Stimulated activated CD4-positive, alpha-beta T cell treated with anti-CD3 and anti-CD28 coated beads, Interleukin-2, amount 100 ng/mL, for 24 hours (primary cell): ENCODE measurements around the gene COQ2.
"Not testable (repeated sequence)": the region's sequence is repeated elsewhere in the genome, so short reads cannot be mapped to it uniquely, and the experiment has no call there.

ENCODE experiments used
- DNase-seq, 2 donors: peaks; one replicate each; pipeline ENCODE4 v3.0.0-alpha.2; 2020

The COQ2 gene

GRCh38 chr4:83282049-83282535, 2.5 kb downstream of the COQ2 start:
- peak; percentile 42 to 70 for DNase-seq

- no peak for DNase-seq
Observed at GRCh38 chr4:83281307-83281706, 3.3 kb downstream of the COQ2 start.

DNA sequence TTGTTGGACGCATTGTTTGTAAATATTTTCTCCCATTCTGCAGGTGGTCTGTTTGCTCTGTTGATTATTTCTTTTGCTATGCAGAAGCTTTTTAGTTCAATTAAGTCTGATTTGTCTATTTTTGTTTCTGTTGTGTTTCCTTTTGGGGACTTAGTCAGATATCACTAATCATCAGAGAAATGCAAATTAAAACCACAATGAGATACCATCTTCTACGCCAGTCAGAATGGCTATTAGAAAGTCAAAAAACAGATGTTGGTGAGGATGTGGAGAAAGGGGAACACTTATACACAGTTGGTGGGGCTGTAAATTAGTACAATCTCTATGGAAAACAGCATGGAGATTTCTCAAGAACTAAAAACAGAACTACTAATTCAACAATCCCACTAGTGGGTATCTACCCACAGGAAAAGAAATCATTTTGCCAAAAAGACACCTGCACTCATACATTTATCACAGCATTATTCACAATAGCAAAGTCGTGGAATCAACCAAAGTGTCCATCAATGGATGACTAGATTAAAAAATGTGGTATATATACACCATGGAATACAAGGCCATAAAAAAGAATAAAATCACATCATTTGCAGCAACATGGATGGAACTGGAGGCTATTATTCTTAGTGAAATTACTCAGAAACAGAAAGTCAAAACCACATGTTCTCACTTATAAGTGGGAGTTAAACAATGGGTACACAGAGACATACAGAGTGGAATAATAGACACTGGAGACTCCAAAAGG, 8.1 kb downstream of the COQ2 start:
- DNase-seq, result no peak

DNA sequence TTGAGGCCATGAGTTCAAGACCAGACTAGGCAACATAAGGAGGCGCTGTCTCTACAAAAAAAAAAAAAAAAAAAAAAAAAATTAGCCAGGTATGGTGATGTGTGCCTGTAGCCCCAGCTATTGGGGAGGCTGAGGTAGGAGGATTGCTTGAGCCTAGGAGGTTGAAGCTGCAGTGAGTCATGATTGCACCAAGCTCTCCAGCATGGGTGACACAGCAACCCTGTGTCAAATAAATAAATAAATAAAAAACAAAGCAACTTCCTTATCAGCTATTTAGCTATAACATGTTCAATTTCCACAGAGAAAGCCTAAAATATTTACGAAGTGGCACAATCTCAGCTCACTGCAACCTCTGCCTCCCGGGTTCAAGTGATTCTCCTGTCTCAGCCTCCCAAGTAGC, 10.7 kb downstream of the COQ2 start:
- DNase-seq, result not testable (repeated sequence)

- no peak for DNase-seq
Observed at GRCh38 chr4:83272900-83273299, 11.7 kb downstream of the COQ2 start.

- DNase-seq, result no peak
Observed at GRCh38 chr4:83269256-83269655, 15.3 kb downstream of the COQ2 start.

DNA sequence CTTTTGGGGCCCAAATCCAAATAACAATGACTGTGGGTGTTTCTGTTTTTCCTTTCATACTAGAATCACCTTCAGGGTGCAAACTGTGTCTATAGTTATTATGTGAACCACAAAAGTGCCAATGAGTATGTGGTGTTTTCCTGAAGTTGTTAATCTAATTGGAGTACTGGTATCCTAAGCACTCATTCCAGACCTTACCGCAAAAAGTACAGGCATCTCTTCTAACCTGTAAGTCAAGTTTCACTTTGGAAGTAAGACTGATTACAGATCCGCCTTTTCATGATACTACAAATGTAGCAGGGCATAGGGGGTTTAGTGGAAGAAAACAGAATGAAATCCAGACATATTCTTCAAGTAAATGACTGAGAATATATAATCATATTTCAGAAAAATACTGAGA, 16.1 kb downstream of the COQ2 start:
- DNase-seq, result no peak

DNA sequence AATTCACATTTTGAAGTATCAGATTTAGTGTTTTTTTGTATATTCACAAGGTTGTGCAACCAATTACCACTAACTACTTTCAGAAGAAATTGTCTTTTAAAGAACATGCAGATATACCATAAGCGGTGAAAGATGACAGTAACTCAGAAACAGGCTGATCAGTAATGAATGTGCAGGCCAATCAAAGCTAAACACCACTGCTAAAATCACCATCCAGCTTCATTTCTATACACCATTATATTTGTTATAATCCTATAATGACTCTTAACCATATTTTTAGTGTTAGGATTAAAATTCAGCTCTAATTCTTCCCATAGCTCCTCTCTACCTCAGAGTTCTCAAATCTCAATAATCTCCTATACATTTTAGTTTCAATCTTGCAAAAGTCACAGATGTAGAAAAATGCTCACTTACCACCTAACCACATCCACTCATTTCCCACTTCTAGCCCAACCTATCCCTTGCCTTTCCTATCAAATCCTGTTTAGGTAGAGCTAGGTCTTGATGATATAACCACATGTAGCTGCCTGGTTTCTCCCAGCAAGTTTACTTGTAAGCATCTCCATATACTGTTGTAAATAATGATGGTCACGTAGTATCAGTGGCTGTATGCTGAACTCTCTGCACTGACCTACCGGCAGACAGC, 16.6 kb downstream of the COQ2 start:
- DNase-seq, result no peak

DNA sequence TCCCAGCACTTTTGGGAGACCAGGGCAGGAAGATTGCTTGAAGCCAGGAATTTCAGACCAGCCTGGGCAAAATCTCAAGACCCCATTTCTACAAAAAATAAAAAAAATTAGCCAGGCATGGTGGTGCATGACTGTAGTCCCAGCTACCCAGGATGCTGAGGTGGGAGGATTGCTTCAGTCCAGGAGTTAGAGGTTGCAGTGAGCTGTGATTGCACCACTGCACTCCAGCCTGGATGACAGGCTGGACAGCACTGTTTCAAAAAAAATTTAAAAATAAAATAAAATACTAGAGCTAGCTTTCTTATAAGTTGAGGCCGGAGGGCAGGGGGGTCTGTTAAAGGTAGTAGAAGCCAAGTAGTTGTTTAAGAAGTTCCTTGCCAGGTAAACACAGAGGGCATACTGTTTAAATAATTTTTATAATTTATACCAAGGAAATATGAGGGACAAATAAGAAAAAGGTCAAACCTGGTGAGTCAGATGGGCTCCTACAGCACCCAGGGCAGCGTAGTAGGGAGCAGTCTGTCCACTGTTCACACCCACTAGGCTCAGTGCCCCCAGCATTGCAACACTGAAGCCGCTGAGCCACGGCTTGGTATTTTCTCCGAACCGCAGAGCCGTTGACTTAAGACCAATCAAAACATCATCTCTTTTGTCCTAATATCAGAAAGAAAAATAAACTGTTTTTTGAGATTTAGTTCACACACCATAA, 17.3 kb downstream of the COQ2 start:
- no peak for DNase-seq

DNA sequence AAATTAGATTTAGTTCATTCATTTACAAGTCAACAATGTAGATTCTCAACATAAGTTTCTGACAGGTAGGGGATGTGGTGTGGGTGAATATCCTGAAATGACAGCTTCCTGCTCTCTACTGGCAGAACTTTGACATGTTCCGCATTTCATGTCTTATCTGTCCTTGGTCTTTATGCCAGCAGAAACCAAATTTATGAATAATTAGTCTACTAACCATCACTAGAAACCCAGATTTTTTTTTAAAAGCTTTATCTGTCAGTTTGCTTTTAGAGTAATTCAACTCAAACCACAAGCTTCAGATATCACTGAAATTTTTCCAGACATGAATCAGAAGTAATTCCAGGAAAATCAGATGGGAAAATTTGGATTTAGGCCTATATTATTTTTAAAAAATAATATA, 17.9 kb downstream of the COQ2 start:
- DNase-seq, result no peak

DNA sequence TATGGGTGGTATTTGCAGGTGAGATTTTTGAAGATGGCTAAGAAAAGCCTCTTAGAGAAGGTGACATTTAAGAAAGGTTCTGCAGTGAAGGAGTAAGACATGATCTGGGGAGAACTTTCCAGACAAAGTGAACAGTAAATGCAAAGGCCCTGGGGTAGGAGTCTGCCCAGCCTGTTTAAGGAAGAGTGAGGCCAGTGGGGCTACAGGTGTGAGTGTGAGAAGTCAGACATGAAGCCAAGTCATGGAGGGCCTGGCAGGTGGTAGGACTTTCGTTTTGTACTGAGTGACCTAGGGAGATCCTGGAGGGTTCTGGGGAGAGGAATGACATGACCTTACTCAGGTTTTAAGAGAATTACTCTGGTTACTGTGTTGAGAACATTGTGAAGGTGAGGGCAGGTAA, 21.5 kb downstream of the COQ2 start:
- no peak for DNase-seq

DNA sequence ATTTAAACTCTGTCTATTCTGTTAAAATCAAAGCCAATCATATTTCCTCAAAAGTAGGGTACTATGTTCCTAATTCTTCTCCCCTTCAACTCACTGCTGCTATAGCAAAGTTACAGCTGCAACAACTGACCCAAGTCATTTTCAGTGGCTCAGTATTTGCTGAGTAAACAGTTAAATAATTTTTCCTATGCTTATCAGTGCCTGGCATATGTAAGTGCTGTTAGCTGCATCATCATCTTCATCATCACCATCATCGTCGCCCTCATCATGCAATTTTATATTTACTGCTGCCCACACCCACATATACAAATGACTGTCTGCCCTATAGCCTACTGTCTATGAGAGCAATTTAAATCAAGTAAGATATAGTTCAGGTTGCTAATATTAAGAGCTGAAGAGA, 21.9 kb downstream of the COQ2 start:
- DNase-seq, result no peak

DNA sequence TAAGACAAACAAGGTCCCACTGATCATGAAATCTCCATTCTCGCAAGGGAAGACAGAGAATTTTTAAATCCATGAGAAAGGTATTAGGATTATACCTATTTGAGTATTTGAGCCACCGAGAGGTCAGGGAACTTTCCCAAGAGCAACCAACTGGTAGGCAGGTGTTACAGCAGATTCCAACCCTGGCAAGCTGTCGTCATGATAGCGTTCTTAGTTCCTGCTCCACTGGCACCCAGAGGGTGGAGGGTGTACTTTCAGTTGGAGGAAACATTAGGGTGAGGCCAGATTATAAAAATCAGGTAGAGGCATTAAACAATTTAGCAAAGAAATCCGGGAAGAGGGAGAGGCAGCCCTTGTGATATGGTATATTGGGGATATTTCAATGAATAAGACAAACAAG, 23.3 kb downstream of the COQ2 start:
- no peak for DNase-seq

DNA sequence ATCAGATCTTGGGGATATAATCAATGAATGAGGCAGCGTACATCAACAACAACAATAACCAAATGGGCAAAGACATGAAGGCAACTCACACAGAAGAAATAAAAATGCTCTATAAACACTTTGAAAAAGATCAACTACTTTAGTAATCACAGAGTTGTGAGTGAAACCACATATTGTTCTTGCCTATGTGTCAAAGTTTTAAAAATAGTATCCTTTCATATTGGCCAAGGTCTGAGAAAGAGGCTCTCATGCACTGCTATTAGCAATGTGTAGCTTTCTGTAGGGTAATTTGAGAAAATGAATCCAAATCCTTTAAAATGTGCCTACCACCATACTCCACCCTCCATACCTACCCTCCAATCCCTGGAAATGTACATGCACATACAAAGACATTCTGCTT, 25.0 kb downstream of the COQ2 start:
- no peak for DNase-seq

GRCh38 chr4:83258461-83258860, 26.1 kb downstream of the COQ2 start:
- no peak for DNase-seq

GRCh38 chr4:83257811-83258210, 26.8 kb downstream of the COQ2 start:
- no peak for DNase-seq

DNA sequence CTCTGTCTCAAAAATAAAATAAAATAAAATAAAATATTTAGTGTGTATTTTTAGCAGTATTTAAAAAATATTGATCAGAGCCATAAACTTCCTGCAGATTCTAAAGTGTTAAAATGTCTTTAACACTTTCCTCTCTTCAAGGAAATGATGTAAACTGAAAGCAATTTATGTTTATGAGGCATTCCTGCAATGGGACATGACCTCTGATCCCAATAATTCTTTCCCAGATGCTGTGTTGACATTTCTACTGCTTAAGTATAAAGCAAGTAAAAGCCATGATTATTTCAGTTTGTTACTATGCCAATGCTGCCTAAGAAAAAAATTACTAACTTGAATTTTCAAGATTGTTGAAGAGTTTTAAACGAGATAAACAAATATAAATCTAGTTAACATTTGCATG, 29.0 kb downstream of the COQ2 start:
- DNase-seq, result no peak

DNA sequence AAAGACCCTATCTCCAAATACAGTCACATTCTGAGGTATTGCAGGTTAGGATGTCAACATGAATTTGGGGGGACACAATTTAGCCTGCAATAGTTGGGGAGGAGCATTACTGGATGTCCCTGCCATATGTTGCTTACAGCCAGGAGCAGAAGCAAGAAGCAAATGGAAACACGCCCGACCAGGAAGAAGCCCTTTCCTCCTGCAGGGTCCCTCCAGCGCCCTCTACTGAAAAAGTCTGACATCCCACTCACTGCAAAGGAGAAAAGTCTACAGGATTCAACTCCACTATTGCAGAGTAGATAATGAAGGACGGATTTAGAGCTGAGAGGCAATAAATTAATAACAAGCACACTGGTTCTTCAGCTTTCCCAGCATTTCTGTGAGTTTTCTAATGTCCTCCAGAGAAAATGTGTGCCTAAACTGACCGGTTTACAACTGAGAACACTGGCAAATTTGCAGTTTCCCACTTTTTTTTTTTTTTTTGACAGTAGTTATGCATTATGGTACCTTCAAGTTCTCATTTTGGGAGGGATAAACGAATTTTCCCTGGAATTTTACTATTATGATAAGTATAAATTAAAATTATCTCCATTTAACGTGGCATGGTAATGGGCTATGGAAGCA, 31.7 kb downstream of the COQ2 start:
- DNase-seq, result peak; percentile 67 to 71

- no peak for DNase-seq
Observed at GRCh38 chr4:83251447-83251830, 33.2 kb downstream of the COQ2 start.

DNA sequence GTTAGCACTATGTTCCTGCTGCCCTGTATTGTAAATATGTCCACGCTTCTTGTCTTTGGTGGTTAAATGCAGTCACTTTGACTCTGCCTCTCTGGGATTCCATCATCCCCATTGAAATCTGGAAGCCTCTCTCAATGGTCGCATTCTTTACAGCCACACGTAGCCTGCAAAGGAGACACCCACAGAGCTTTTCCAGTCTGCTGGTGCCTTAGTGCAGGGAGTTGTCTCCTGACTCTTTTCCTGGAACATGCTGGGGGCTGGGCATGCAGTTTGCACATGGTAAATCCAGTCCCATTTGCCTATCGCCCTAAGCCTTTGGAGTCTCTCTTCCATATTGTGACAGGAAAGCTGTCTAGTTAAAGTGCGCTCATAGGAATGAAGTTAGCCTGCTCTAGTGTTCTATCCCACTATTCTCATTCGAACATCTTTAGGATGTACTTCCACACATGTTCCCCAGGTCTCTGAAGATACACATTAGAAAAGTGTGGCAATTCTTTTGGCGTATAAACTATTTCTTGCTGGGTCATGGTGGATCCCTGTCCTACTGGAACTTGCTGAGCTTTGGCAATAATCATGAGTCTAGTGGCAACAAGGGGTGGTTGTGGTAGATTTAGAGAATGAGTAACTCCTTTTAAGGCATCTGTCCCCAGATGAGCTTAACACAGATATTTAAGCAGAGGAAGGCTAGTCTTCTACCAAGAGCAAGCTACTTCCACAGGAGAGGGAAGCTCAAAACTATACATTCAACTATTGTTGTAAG, 33.7 kb downstream of the COQ2 start:
- no peak for DNase-seq

DNA sequence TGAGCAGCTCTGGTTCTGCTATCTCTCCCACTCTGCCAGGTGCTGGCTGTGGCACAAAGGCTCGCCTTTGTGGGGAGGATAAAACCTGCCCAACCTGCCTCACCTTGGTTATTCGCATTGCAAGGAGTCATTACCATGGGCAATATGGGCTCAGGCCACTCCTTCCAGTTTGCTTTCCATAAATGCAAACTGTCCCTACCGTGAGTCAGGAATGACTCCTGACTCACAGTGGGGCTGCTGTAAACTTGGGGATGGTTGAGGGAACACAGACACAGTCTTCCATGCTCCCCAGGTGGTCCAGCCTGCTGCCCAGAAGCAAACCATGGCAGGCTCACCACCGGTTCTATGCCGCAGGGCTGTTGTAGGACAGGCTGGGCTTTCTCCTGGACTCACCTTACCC, 36.1 kb downstream of the COQ2 start:
- DNase-seq, result no peak

DNA sequence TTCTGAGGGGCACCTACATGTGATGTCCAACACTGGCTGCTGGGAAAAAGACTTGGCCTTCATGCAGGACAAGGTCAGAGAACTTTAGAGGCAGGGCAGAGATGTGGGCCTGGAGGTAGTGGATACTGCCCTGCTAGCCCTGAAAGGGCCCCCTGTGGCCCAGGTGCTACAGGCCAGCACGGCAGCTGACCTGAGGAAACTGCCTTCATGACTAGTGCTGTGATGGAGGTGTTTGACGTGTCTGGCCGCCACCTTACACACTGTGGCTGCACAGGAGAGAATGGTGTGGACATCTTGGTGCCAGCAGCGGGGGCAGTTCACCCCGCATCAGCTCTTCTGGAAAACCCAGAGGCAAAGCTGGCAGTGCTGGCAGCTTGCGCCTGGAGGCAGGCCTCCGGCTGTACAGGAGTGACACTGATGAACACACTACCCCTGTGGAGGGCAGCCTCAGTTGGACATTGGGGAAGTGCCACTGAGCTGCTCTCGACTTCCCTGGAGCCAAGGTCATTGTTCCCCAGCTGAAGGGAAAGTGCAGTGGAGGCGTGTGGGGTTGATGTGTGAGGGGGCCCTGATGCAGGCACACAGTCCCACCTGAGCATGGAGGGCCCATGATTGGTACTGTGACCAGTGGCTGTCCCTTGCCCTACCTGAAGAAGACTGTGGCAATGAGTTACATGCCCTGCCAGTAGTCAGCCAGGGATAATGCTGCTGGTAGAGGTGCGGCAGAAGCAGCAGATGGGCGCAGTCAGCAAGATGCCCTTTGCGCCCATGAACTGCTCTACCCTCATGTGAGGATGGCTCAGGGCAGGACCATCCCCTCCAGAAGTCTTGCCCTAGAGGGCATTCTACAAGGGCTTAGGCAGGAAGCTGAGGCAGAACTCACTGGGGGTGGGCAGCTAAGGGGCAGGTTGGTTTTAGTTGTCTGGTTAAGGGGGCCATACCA, 36.9 kb downstream of the COQ2 start:
- no peak for DNase-seq
